Breast epithelium (tissue), 3 donors: Measurements from ENCODE around the gene LGALS7.

ENCODE experiments used
- POLR2A ChIP-seq: fragments of 450-650 bp; IDR thresholded peaks from one replicate; pipeline ENCODE4 v1.6.1; 2016; ENCODE audit warnings: antibody characterized with exemption, mild to moderate bottlenecking, moderate library complexity
- POLR2AphosphoS5 ChIP-seq, 3 donors: sonication (generic); formaldehyde crosslinking; IDR thresholded peaks; one replicate each; pipeline ENCODE4 v1.6.1; 2017; ENCODE audit warnings: antibody characterized with exemption in 3 of 3
- TF ChIP-seq, protein P1 (sequence below), 3 donors: fragments of 450-650 bp; IDR thresholded peaks; one replicate each; pipeline ENCODE4 v1.5.1; 2016 to 2017; ENCODE audit warnings: antibody characterized with exemption in 3 of 3, mild to moderate bottlenecking in 3 of 3, moderate library complexity in 3 of 3

DNA sequence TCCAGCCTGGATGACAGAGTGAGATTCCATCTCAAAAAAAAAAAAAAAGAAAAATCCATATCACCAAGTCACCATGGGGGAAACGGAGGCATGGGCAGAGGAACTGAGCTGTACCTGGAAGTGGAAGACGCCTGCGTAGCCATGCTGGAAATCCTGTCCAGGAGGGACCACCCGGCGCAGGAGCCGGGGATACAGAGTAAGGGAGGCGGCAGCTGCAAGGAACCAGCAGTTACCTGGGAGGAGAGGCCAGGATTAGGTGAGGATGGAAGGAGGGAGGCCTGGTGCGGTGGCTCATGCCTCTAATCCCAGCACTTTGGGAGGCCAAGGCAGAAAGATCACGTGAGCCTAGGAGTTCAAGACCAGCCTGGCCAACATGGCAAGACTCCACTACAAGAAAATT, 31.0 kb downstream of the LGALS7 start:
- TF ChIP-seq, protein P1, sequence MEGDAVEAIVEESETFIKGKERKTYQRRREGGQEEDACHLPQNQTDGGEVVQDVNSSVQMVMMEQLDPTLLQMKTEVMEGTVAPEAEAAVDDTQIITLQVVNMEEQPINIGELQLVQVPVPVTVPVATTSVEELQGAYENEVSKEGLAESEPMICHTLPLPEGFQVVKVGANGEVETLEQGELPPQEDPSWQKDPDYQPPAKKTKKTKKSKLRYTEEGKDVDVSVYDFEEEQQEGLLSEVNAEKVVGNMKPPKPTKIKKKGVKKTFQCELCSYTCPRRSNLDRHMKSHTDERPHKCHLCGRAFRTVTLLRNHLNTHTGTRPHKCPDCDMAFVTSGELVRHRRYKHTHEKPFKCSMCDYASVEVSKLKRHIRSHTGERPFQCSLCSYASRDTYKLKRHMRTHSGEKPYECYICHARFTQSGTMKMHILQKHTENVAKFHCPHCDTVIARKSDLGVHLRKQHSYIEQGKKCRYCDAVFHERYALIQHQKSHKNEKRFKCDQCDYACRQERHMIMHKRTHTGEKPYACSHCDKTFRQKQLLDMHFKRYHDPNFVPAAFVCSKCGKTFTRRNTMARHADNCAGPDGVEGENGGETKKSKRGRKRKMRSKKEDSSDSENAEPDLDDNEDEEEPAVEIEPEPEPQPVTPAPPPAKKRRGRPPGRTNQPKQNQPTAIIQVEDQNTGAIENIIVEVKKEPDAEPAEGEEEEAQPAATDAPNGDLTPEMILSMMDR (IDR thresholded peaks at IDR 0.05): no peak
- TF ChIP-seq POLR2A: no peak
- no peak for TF ChIP-seq POLR2AphosphoS5 (IDR thresholded peaks at IDR 0.05)
